Lower leg skin (tissue), 3 donors: ENCODE data around the gene SHISAL1.

Experiments
- CTCF ChIP-seq, 3 donors: fragments of 450-650 bp; IDR thresholded peaks; one replicate each; pipeline ENCODE4 v1.5.1; 2016; ENCODE audit warnings: antibody characterized with exemption in 3 of 3, mild to moderate bottlenecking in 3 of 3, moderate library complexity in 2 of 3
- POLR2A ChIP-seq, 2 donors: fragments of 450-650 bp; IDR thresholded peaks; one replicate each; pipeline ENCODE4 v1.6.1; 2016 to 2017; ENCODE audit warnings: antibody characterized with exemption in 2 of 2, mild to moderate bottlenecking in 1 of 2, moderate library complexity in 1 of 2

- TF ChIP-seq CTCF (IDR thresholded peaks at IDR 0.05) (no peak), POLR2A (IDR thresholded peaks at IDR 0.05) (no peak)
Observed at GRCh38 chr22:44338906-44339305, 26.2 kb upstream of the SHISAL1 start.
